CD4-positive, alpha-beta T cell treated with Interleukin-21 for 1 hour (primary cell): Measurements from ENCODE around the gene ATPAF1.
A peak's percentile ranks its signal among the peaks of the same experiment; 100 is the strongest.
"Not testable (repeated sequence)": the region's sequence is repeated elsewhere in the genome, so short reads cannot be mapped to it uniquely, and the experiment has no call there.

ENCODE experiments used
- DNase-seq: peaks from one replicate; pipeline ENCODE4 v3.0.0-alpha.2; 2020

The ATPAF1 gene

GRCh38 chr1:46679789-46680573 is 11.8 kb upstream of the ATPAF1 start:
- no peak for DNase-seq

DNA sequence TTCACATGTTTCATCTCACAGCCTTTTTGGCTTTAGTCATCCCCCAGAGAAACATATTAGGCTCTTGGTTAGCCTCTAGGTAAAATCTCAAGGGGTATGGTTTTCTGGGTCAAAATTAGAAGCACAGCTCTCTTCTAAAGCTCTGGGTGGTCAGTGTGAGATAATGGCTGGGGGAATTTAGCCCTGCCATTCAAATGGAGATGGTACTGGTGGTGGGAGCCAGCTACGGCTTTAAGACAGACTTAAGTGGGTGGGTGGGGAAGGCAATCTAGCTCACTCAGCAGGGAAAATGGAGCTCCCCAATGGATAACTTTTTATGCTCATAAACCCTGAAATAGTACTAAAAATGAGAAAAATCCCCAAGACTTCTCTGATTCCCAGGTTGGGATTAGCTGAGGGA is 9.2 kb upstream of the ATPAF1 start:
- DNase-seq: no peak

DNA sequence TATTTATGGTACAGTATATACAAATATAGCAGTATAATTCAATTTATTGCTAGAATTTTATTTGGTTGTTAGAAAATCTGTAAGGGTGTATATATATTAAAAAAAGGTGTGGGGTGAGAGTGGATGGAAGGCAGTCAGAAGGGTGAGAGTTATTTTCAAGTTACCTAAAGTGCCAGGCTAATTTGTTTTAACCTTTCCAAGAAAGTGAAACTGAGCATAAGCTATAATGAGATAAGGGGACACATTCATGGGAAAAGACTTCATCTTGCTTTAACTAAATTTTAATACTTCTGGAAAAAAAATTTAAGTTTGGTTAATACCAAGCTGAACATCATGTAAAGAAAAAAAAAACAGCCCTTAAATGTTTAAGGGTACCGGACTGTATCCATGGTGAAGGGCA is 8.4 kb upstream of the ATPAF1 start:
- no peak for DNase-seq

GRCh38 chr1:46675549-46676314 is 7.6 kb upstream of the ATPAF1 start:
- DNase-seq: peak; percentile 42

DNA sequence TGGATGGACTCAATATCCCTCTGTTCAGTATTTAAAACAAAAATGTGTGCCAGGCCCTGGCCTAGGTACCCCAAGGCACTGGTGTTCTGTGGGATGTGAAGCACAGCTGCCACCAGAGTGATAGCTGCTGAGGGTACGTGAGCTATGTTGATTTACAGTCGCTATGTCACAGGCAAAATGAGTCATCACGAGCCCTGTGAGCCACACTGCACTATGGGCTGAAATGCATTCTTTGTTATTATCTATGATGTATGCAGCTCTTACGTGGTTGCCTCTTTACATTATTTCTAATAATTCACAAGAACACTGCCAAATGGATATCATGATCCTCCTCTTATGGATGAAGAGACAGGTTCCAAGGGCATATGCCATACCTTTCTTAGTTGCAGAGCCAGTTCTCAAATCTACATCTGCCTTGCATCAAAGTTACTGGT is 5.6 kb upstream of the ATPAF1 start:
- no peak for DNase-seq

DNA sequence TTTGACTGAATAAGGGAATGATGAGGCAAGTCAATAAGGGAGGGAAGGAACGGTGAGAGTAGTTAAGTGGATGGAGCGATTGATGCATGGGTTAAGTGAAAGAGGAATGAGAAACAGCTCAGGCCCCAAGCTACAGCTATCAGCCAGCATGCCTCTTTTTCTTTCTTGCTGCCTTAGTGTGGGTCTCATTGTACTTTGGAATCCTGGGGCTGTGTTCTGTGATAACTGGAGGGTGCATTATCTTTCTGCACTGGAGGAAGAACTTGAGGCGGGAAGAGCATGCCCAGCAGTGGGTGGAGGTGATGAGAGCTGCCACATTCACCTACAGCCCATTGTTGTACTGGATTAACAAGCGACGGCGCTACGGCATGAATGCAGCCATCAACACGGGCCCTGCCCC is 4.5 kb upstream of the ATPAF1 start:
- no peak for DNase-seq

DNA sequence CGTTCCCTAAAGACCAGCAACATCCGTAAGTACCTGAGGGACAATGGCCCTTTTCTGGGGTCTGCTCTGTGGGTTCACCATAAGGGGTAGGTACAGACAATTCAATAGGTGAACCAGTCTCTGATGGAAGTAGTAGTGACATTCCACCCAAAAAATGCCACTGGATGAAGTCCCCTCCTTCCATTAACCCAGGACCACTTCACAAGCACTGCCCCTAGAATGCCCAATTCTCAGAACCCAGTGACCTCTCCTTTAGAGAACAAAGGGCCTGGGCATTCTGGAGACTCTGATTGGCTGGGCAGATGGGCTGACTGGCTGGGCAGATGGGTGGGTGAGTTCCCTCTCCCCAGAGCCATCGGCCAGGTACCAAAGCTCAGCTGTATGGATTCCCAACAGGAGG is 3.4 kb upstream of the ATPAF1 start, which contains the start of gene TEX38:
Gene TEX38, plus strand, starts transcription at position 301 of the 400 bp plus-strand sequence. Its CDS starts 81 bp downstream, at position 382.
- DNase-seq: no peak

GRCh38 chr1:46670134-46670533 is 2.0 kb upstream of the ATPAF1 start:
- no peak for DNase-seq

GRCh38 chr1:46665983-46666382 is 2.2 kb downstream of the ATPAF1 start:
- no peak for DNase-seq

DNA sequence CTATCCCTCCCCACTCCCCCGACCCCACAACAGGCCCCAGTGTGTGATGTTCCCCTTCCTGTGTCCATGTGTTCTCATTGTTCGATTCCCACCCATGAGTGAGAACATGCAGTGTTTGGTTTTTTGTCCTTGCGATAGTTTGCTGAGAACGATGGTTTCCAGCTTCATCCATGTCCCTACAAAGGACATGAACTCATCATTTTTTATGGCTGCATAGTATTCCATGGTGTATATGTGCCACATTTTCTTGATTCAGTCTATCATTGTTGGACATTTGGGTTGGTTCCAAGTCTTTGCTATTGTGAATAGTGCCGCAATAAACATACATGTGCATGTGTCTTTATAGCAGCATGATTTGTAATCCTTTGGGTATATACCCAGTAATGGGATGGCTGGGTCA is 5.2 kb downstream of the ATPAF1 start:
- DNase-seq: not testable (repeated sequence)

GRCh38 chr1:46660116-46660515 is 8.0 kb downstream of the ATPAF1 start:
- DNase-seq: not testable (repeated sequence)

DNA sequence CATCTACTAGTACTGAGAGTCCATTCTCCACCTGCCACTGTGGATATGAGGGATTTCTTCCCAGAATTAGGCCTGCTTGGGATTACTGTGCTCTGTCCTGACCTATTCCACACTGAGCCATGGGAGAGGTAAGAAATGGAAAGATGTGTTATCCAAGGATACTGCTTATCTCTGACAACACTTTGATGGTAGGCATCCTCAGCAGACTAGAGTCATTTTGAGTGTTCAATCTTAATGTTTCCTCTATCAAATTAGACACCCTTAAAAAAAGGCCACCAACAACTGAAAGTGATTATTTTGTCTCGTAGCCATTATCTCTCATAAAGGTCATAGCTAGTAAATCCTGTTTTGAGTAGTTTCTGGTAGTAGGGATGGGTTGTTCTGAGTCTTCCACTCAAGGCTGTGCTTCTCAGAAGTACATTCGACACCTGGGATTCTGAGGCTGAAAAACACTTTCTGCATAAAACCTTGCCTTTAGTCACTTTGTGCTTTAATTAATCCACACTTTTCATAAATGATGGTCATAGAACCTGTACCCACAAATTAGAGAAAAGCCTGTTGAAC is 8.8 kb downstream of the ATPAF1 start:
- no peak for DNase-seq

- no peak for DNase-seq
Measured at GRCh38 chr1:46657775-46658174, 10.4 kb downstream of the ATPAF1 start.

DNA sequence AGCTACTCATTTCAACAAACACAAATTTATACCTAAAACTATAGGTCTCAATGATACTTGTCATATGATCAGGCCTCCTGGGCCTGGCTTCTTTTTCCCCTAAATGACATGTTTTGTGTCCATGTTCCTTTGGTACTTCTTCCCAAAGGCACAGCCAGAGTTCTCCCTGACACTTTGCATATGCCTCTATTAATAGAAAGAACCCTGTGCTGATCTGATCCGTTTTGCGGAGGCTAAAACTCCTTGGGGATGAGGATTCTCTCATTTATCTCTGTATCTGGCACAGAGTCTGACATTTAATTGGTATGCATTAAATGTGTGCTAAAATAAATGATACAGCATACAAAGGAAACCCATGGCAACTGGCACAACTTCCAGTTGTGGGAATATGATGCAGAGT is 11.5 kb downstream of the ATPAF1 start:
- DNase-seq: no peak

- DNase-seq: no peak
Measured at GRCh38 chr1:46655848-46656247, 12.3 kb downstream of the ATPAF1 start.

GRCh38 chr1:46654698-46655097 is 13.5 kb downstream of the ATPAF1 start:
- DNase-seq: not testable (repeated sequence)

GRCh38 chr1:46654012-46654411 is 14.2 kb downstream of the ATPAF1 start:
- DNase-seq: no peak

DNA sequence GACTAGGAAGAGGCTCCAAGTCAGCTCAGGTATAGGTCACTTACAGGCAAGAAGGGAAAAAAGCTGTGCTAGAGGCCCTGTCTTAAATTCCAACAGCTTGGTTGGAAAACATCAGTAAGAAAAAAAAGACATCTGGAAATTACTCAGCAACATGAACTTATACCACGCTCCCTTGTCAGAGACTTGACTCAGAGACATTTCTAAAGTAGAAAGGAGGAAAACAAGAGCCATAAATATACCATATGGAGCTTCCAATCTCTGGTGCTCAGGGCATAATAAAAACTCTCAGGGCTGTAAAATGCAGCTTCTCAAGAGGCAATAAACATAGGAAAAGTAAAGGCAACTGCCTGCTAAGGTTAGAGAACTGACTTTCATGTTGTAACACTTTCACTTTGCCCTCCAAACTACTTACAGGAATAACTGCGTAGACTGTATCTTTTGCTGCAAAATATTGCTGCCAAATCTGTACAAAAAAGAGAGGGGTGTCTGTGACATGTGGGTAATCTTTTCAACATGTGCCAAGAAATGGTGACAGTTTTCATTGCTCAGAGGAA is 14.7 kb downstream of the ATPAF1 start:
- no peak for DNase-seq

DNA sequence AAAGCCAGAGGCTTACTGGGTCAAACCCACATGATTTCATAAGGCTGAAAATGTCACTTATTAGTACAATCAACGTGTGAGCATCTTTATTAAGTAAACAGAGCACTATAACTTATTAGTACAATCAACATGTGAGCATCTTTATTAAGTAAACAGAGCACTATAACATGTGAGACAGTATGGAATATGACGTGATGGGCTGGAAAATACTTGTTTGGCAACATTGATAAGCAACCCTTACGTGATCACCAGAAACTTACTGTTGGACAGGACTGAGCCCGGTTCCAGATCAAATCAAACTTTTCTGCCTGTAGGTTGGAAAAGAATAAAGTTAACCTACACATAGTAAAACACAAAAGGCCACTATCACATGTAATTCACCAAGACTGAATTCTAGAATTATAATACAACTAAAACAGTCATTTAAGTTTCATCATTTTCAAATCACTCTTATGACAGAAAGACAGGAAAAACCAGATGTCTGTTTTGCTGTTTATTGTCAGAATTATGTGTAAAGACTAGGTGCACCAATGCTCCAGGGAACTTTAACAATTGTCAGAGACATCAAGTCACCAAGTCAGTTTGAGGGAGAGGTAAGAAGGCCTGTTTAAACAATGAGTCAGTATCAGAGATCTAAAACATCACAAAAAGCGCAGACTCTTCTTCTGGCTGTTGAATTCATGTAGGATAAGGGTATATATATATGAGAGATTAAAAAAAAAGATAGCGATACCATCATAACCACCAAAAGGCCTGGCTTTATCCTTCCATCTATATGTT is 15.7 kb downstream of the ATPAF1 start:
- DNase-seq: no peak

- not testable (repeated sequence) for DNase-seq
Measured at GRCh38 chr1:46651152-46651551, 17.0 kb downstream of the ATPAF1 start.

DNA sequence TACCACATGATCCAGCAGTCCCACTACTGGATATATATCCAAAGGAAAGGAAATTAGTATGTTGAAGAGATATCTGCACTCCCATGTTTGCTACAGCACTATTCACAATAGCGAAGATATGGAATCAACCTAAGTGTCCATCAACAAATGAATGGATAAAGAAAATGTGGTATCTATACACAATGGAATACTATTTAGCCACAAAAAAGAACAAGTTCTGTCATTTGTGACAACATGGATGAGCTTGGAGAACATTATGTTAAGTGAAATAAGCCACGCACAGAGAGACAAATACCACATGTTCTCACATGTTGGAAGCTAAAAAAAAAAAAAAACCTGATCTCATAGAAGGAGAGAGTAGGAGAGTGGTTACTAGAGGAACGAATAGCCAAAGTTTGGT is 17.7 kb downstream of the ATPAF1 start:
- no peak for DNase-seq

DNA sequence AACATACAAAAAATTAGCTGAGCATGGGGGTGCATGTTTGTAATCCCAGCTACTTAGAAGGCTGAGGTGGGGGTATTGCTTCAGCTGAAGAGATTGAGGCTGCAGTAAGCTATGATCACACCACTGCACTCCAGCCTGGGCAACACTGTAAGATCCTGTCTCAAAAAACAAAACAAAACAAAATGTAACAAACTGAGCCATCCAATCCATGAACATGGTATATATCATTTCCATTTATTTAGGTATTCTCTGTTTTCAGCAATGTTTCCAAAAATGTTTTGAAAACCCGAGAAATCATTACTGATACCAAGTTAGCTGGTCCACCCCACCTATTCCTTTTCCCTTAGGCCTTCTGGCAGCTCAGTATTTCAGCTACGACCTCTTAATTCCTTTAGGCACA is 18.4 kb downstream of the ATPAF1 start:
- no peak for DNase-seq

DNA sequence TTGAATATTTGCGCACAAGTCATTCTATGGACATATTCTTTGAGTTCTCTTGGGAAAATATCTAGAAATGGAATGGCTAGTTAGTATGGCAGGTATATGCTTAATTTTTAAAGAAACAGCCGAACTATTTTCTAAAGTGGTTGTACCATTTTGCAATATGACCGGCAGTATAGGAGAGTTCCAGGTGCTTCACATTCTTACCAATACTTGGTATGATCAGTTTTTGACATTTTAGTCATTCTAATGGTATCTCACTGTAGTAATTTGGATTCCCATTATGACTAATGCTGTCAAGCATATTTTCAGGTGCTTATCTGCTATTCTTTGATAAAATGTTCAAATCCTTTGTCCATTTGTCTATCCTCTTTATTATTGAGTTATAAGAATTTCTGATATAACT is 20.6 kb downstream of the ATPAF1 start:
- DNase-seq: no peak
